Measurements from ENCODE around the gene KIDINS220.

The KIDINS220 gene

GRCh38 chr2:8697190-8697589 is 140.2 kb downstream of the KIDINS220 start:
- no peak for DNase-seq (ENCODE audit: low read depth)

- DNase-seq (ENCODE audit: low read depth) = no peak
Measured at GRCh38 chr2:8694737-8695136, 142.7 kb downstream of the KIDINS220 start.

GRCh38 chr2:8693157-8693821 is 144.1 kb downstream of the KIDINS220 start:
- peak; percentile 11 for DNase-seq (ENCODE audit: low read depth)

- DNase-seq (ENCODE audit: low read depth) = no peak
Measured at GRCh38 chr2:8692783-8693156, 144.6 kb downstream of the KIDINS220 start.

GRCh38 chr2:8691859-8692437 is 145.5 kb downstream of the KIDINS220 start:
- DNase-seq (ENCODE audit: low read depth) = no peak

- peak; percentile 72 for DNase-seq (ENCODE audit: low read depth)
Measured at GRCh38 chr2:8685697-8686358, 151.6 kb downstream of the KIDINS220 start.

- peak; percentile 31 for DNase-seq (ENCODE audit: low read depth)
Measured at GRCh38 chr2:8684878-8685696, 152.3 kb downstream of the KIDINS220 start.

- DNase-seq (ENCODE audit: low read depth) = peak; percentile 15
Measured at GRCh38 chr2:8684540-8684877, 152.9 kb downstream of the KIDINS220 start.

GRCh38 chr2:8682719-8683667 is 154.4 kb downstream of the KIDINS220 start:
- DNase-seq (ENCODE audit: low read depth) = peak; percentile 16

GRCh38 chr2:8681786-8682692 is 155.4 kb downstream of the KIDINS220 start, which contains the start of gene ID2:
Gene ID2 (plus strand): TSS chr2:8682056. CDS start chr2:8682166, 110 bp downstream.
- DNase-seq (ENCODE audit: low read depth) = peak; percentile 98

- peak; percentile 68 for DNase-seq (ENCODE audit: low read depth)
Measured at GRCh38 chr2:8680822-8681760, 156.3 kb downstream of the KIDINS220 start.

GRCh38 chr2:8679827-8680731 is 157.3 kb downstream of the KIDINS220 start:
- no peak for DNase-seq (ENCODE audit: low read depth)

- no peak for DNase-seq (ENCODE audit: low read depth)
Measured at GRCh38 chr2:8679567-8679826, 157.9 kb downstream of the KIDINS220 start.
